Type B pancreatic cell (in vitro differentiated cells): ENCODE results near the gene H2BW1. TPM values are rescaled to one million over a fixed set of nuclear protein-coding genes. Genes with fewer than 3 reads are reported as not detected.
"Not testable (repeated sequence)": the region's sequence is repeated elsewhere in the genome, so short reads cannot be mapped to it uniquely, and the experiment has no call there.

Experiments
- DNase-seq: peaks from one replicate; pipeline ENCODE4 v3.0.0; 2021; ENCODE audit warnings: mixed read lengths; ENCODE audit not compliant: unreplicated experiment; ENCODE audit errors: extremely low spot score
- H3K27ac Mint-ChIP-seq: 2 replicates; pipeline ENCODE4 v1.8.0; 2021; ENCODE audit warnings: mild to moderate bottlenecking, mixed read lengths
- H3K27me3 Mint-ChIP-seq: 2 replicates; pipeline ENCODE4 v1.8.0; 2021; ENCODE audit warnings: mixed read lengths
- H3K36me3 Mint-ChIP-seq: 2 replicates; pipeline ENCODE4 v1.8.0; 2021; ENCODE audit warnings: mixed read lengths
- H3K4me1 Mint-ChIP-seq: one replicate; pipeline ENCODE4 v1.8.0; 2021; ENCODE audit warnings: mixed read lengths; ENCODE audit not compliant: unreplicated experiment
- H3K4me3 Mint-ChIP-seq: 2 replicates; pipeline ENCODE4 v1.8.0; 2021; ENCODE audit warnings: mild to moderate bottlenecking, mixed read lengths
- H3K9me3 Mint-ChIP-seq: 2 replicates; pipeline ENCODE4 v1.8.0; 2021; ENCODE audit warnings: mixed read lengths
- total RNA-seq: library from RNA; stranded (reverse); gene quantifications from 2 replicates; pipeline ENCODE4 v1.2.1, GENCODE V29; 2021; ENCODE audit warnings: low replicate concordance
- TF ChIP-seq, protein P1 (sequence below): fragments of 200-600 bp; sonication (generic); conservative IDR thresholded peaks from 2 replicates; pipeline ENCODE4 v1.5.0; 2021; ENCODE audit warnings: antibody characterized with exemption, mild to moderate bottlenecking

H2BW1 gene
- total RNA-seq, 1 donor from 2014 or later, result not detected

DNA sequence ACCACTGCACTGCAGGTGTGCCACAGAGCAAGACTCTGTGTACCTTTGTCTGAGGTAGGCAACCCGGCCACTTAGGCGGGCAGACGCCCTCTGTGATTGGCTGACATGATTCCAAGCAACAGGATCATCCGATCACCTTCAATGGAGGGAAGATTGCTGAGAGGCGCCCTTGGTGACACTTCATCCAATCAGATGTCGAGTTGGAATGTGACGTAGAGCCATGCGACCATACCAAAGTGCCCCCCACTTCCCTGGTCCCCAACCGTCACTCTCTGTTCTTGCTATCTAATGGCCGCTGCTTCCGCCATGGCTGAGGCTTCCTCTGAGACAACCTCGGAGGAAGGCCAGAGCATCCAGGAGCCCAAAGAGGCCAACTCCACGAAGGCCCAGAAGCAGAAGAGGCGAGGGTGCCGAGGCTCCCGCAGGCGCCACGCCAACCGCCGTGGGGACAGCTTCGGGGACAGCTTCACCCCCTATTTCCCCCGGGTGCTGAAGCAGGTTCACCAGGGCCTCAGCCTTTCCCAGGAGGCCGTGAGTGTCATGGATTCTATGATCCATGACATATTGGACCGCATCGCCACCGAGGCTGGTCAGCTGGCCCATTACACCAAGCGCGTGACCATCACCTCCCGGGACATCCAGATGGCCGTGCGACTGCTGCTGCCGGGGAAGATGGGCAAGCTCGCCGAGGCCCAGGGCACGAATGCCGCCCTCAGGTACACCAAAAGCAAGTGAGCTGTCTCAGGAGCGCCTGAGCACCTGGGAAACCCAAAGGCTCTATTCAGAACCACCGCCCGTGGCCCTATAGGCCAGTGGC lies 26.4 kb upstream of the H2BW1 start, which contains the start of gene H2BW2:
TSS of gene H2BW2 (plus strand) at position 268 of the 817 bp plus-strand sequence. CDS start at position 307, 39 bp downstream.
- Mint-ChIP-seq H3K36me3 (no peaks in the 10 kb centered on the region), H3K4me1 (no peaks in the 10 kb centered on the region), H3K9me3 (peaks cover 6% of the 10 kb centered on the region), H3K4me3 (no peak within 1 kb of the TSS), H3K27me3 (no peaks in the 10 kb centered on the region), H3K27ac (no peak within 1 kb of the TSS)
- TF ChIP-seq, protein P1, sequence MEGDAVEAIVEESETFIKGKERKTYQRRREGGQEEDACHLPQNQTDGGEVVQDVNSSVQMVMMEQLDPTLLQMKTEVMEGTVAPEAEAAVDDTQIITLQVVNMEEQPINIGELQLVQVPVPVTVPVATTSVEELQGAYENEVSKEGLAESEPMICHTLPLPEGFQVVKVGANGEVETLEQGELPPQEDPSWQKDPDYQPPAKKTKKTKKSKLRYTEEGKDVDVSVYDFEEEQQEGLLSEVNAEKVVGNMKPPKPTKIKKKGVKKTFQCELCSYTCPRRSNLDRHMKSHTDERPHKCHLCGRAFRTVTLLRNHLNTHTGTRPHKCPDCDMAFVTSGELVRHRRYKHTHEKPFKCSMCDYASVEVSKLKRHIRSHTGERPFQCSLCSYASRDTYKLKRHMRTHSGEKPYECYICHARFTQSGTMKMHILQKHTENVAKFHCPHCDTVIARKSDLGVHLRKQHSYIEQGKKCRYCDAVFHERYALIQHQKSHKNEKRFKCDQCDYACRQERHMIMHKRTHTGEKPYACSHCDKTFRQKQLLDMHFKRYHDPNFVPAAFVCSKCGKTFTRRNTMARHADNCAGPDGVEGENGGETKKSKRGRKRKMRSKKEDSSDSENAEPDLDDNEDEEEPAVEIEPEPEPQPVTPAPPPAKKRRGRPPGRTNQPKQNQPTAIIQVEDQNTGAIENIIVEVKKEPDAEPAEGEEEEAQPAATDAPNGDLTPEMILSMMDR, result no peak
- no peak for DNase-seq

- Mint-ChIP-seq H3K27me3 (no peaks in the 10 kb centered on the region), H3K36me3 (no peaks in the 10 kb centered on the region), H3K4me3 (no peak overlapping the region), H3K9me3 (no peaks in the 10 kb centered on the region), H3K27ac (no peak overlapping the region), H3K4me1 (no peaks in the 10 kb centered on the region)
- no peak for DNase-seq
- TF ChIP-seq, protein P1, result no peak
Observed at GRCh38 chrX:104018126-104018525, 4.6 kb upstream of the H2BW1 start.

GRCh38 chrX:104015576-104015975 lies 2.1 kb upstream of the H2BW1 start:
- H3K4me3 Mint-ChIP-seq, H3K36me3 Mint-ChIP-seq, H3K27me3 Mint-ChIP-seq, H3K4me1 Mint-ChIP-seq, DNase-seq, H3K9me3 Mint-ChIP-seq, H3K27ac Mint-ChIP-seq: not testable (repeated sequence)

DNA sequence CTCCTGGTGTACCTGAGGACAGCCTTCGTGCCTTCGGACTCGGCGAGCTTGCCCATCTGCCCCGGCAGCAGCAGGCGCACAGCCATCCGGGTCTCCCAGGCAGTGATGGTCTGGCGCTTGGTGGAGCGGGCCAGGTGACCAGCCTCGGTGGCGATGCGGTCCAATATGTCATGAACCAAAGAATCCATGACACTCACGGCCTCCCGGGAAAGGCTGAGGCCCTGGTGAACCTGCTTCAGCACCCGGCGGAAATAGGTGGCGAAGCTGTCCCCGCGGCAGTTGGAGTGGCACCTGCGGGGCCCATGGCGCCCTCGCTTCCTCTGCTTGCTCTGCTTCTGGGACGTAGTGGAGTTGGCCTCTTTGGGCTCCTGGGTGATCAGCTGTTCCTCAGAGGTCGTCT lies 350 bp downstream of the H2BW1 start:
- H3K9me3 Mint-ChIP-seq, result no peaks in the 10 kb centered on the region
- H3K27me3 Mint-ChIP-seq, result no peaks in the 10 kb centered on the region
- TF ChIP-seq, protein P1, result no peak
- no peaks in the 10 kb centered on the region for H3K4me1 Mint-ChIP-seq
- no peak overlapping the region for H3K4me3 Mint-ChIP-seq
- H3K36me3 Mint-ChIP-seq, result no peaks in the 10 kb centered on the region
- no peak for DNase-seq
- no peak overlapping the region for H3K27ac Mint-ChIP-seq

DNA sequence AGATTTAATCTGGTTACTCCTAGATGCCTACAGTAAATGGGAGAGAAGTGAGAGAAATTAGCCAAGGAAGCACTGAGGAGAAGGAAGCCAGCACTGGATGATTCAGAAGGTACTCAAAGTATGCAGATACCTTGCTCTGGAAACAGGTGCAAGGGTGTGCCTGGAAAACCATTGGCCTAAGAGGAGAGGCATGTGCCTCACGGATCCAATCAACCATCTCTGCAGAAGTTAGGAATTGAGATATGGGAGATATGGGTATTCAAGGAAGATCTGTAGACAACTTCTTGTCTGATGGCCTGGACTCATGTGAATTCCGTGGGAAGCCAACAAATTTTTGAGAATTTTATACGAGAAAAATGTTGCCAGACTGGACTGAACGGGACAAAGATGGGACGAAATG lies 4.7 kb downstream of the H2BW1 start:
- TF ChIP-seq, protein P1, result no peak
- DNase-seq, result no peak
- H3K4me1 Mint-ChIP-seq, result no peaks in the 10 kb centered on the region
- H3K4me3 Mint-ChIP-seq, result no peak overlapping the region
- no peak overlapping the region for H3K27ac Mint-ChIP-seq
- no peaks in the 10 kb centered on the region for H3K27me3 Mint-ChIP-seq
- H3K36me3 Mint-ChIP-seq, result no peaks in the 10 kb centered on the region
- H3K9me3 Mint-ChIP-seq, result no peaks in the 10 kb centered on the region

GRCh38 chrX:103999234-103999633 lies 14.3 kb downstream of the H2BW1 start:
- H3K9me3 Mint-ChIP-seq, result no peaks in the 10 kb centered on the region
- H3K36me3 Mint-ChIP-seq, result no peaks in the 10 kb centered on the region
- no peak overlapping the region for H3K27ac Mint-ChIP-seq
- DNase-seq, result no peak
- H3K4me1 Mint-ChIP-seq, result no peaks in the 10 kb centered on the region
- H3K27me3 Mint-ChIP-seq, result no peaks in the 10 kb centered on the region
- H3K4me3 Mint-ChIP-seq, result no peak overlapping the region
- TF ChIP-seq, protein P1, result no peak

DNA sequence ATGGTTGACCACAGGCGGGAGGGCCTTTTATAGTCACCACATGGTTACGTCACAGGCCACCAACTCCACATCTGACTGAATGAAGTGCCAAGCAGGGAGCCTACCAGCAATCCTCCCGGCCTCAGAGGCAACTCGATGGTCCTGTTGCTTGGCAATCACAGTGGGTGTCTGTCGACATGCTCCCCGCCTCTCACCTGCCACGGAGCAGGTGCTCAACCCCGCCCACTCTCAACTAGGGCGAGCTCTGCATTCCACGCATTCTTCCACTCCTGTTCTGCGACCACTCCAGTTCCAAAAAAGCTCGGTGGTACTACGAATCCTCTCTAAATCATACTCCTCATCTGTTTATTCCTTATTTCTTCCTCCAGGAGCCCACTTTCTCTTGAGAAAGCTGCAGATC lies 30.0 kb downstream of the H2BW1 start:
- H3K36me3 Mint-ChIP-seq, H3K27ac Mint-ChIP-seq, H3K4me1 Mint-ChIP-seq, H3K9me3 Mint-ChIP-seq, H3K27me3 Mint-ChIP-seq, H3K4me3 Mint-ChIP-seq, DNase-seq: not testable (repeated sequence)

GRCh38 chrX:103962411-103963278 lies 50.9 kb downstream of the H2BW1 start, which contains the start of gene TMSB15B:
TMSB15B (plus strand) TSS chrX:103962627.
- H3K4me3 Mint-ChIP-seq, H3K36me3 Mint-ChIP-seq: not testable (repeated sequence)

More at GRCh38 chrX:103962411-103963278, 50.9 kb downstream of the H2BW1 start, which contains the start of gene TMSB15B:
- not testable (repeated sequence) for H3K27ac Mint-ChIP-seq, DNase-seq, H3K9me3 Mint-ChIP-seq, H3K27me3 Mint-ChIP-seq, H3K4me1 Mint-ChIP-seq
